GM12891 (cell line): Measurements from ENCODE around the gene AKAP9.
"Not testable (repeated sequence)": the region's sequence is repeated elsewhere in the genome, so short reads cannot be mapped to it uniquely, and the experiment has no call there.

Source experiments
- POLR2A ChIP-seq: IDR thresholded peaks from 2 replicates; pipeline ENCODE4 v1.6.1; 2011; ENCODE audit warnings: low read depth, low read length, control low read depth
- POLR2AphosphoS5 ChIP-seq: IDR thresholded peaks from 2 replicates; pipeline ENCODE4 v1.6.1; 2011; ENCODE audit warnings: low read depth, low read length, control low read depth
- POU2F2 ChIP-seq: IDR thresholded peaks from 2 replicates; pipeline ENCODE4 v1.6.1; 2011; ENCODE audit warnings: low read depth, mild to moderate bottlenecking, control low read depth, low read length, moderate library complexity
- SPI1 ChIP-seq: IDR thresholded peaks from 2 replicates; pipeline ENCODE4 v1.6.1; 2011; ENCODE audit warnings: low read depth, low read length, control low read depth

DNA sequence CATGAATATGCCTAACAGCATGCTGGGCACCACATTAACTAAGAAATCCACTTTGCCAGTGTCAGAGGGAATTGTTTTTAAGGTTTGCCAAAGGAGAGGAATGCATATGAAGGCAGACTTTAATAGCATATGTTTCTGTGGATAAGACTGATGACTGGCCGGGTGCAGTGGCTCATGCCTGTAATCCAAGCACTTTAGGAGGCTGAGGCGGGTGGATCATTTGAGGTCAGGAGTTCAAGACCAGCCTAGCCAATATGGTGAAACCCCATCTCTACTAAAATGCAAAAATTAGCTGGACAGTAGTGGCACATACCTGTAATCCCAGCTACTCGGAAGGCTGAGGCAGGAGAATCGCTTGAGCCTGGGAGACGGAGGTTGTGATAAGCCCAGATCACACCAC, 47.0 kb upstream of the AKAP9 start:
- not testable (repeated sequence) for TF ChIP-seq POU2F2, POLR2AphosphoS5, POLR2A, SPI1
